ENCODE results near the gene ARVCF.

ARVCF gene

GRCh38 chr22:20055144-20055543, 38.5 kb upstream of the ARVCF start:
- FAIRE-seq, result no peak
- no peak for DNase-seq (ENCODE audit: insufficient read length, low spot score)
- no peak for TF ChIP-seq TAF1 (IDR thresholded peaks at IDR 0.05; ENCODE audit: low read depth, low read length)
- TF ChIP-seq POU2F2 (IDR thresholded peaks at IDR 0.05; ENCODE audit: low read depth, low read length), result no peak
- TF ChIP-seq SPI1 (IDR thresholded peaks at IDR 0.05; ENCODE audit: low read depth, low read length), result no peak
- TF ChIP-seq POLR2AphosphoS5 (IDR thresholded peaks at IDR 0.05; ENCODE audit: low read depth, low read length), result no peak
- no peak for TF ChIP-seq POLR2A (IDR thresholded peaks at IDR 0.05; ENCODE audit: low read depth, low read length)
- TF ChIP-seq PAX5 (IDR thresholded peaks at IDR 0.05; ENCODE audit: insufficient read depth, low read length, severe bottlenecking), result no peak

GRCh38 chr22:20054485-20054884, 37.9 kb upstream of the ARVCF start:
- TF ChIP-seq POU2F2 (IDR thresholded peaks at IDR 0.05; ENCODE audit: low read depth, low read length) (no peak), PAX5 (IDR thresholded peaks at IDR 0.05; ENCODE audit: insufficient read depth, low read length, severe bottlenecking) (no peak), TAF1 (IDR thresholded peaks at IDR 0.05; ENCODE audit: low read depth, low read length) (no peak), POLR2A (IDR thresholded peaks at IDR 0.05; ENCODE audit: low read depth, low read length) (no peak), SPI1 (IDR thresholded peaks at IDR 0.05; ENCODE audit: low read depth, low read length) (no peak), POLR2AphosphoS5 (IDR thresholded peaks at IDR 0.05; ENCODE audit: low read depth, low read length) (no peak)
- DNase-seq (ENCODE audit: insufficient read length, low spot score), result no peak
- no peak for FAIRE-seq

GRCh38 chr22:20054034-20054427, 37.4 kb upstream of the ARVCF start:
- DNase-seq (ENCODE audit: insufficient read length, low spot score) (no peak), FAIRE-seq (no peak)
- TF ChIP-seq PAX5 (IDR thresholded peaks at IDR 0.05; ENCODE audit: insufficient read depth, low read length, severe bottlenecking), result no peak
- TF ChIP-seq POLR2A (IDR thresholded peaks at IDR 0.05; ENCODE audit: low read depth, low read length), result no peak
- no peak for TF ChIP-seq POU2F2 (IDR thresholded peaks at IDR 0.05; ENCODE audit: low read depth, low read length)
- no peak for TF ChIP-seq POLR2AphosphoS5 (IDR thresholded peaks at IDR 0.05; ENCODE audit: low read depth, low read length)
- TF ChIP-seq SPI1 (IDR thresholded peaks at IDR 0.05; ENCODE audit: low read depth, low read length), result no peak
- TF ChIP-seq TAF1 (IDR thresholded peaks at IDR 0.05; ENCODE audit: low read depth, low read length), result no peak

- TF ChIP-seq TAF1 (IDR thresholded peaks at IDR 0.05; ENCODE audit: low read depth, low read length) (no peak), SPI1 (IDR thresholded peaks at IDR 0.05; ENCODE audit: low read depth, low read length) (no peak), POU2F2 (IDR thresholded peaks at IDR 0.05; ENCODE audit: low read depth, low read length) (no peak), POLR2A (IDR thresholded peaks at IDR 0.05; ENCODE audit: low read depth, low read length) (no peak), PAX5 (IDR thresholded peaks at IDR 0.05; ENCODE audit: insufficient read depth, low read length, severe bottlenecking) (no peak), POLR2AphosphoS5 (IDR thresholded peaks at IDR 0.05; ENCODE audit: low read depth, low read length) (no peak)
- FAIRE-seq (no peak), DNase-seq (ENCODE audit: insufficient read length, low spot score) (no peak)
Measured at GRCh38 chr22:20053407-20054033, 36.9 kb upstream of the ARVCF start.

GRCh38 chr22:20052309-20053259, 36.0 kb upstream of the ARVCF start:
- no peak for FAIRE-seq
- TF ChIP-seq POLR2A (IDR thresholded peaks at IDR 0.05; ENCODE audit: low read depth, low read length), result no peak
- TF ChIP-seq SPI1 (IDR thresholded peaks at IDR 0.05; ENCODE audit: low read depth, low read length), result no peak
- TF ChIP-seq POU2F2 (IDR thresholded peaks at IDR 0.05; ENCODE audit: low read depth, low read length), result no peak
- DNase-seq (ENCODE audit: insufficient read length, low spot score), result no peak

- FAIRE-seq (no peak), DNase-seq (ENCODE audit: insufficient read length, low spot score) (no peak)
- TF ChIP-seq POLR2AphosphoS5 (IDR thresholded peaks at IDR 0.05; ENCODE audit: low read depth, low read length), result no peak
- TF ChIP-seq PAX5 (IDR thresholded peaks at IDR 0.05; ENCODE audit: insufficient read depth, low read length, severe bottlenecking), result no peak
- TF ChIP-seq POU2F2 (IDR thresholded peaks at IDR 0.05; ENCODE audit: low read depth, low read length), result no peak
- no peak for TF ChIP-seq SPI1 (IDR thresholded peaks at IDR 0.05; ENCODE audit: low read depth, low read length)
- no peak for TF ChIP-seq POLR2A (IDR thresholded peaks at IDR 0.05; ENCODE audit: low read depth, low read length)
- TF ChIP-seq TAF1 (IDR thresholded peaks at IDR 0.05; ENCODE audit: low read depth, low read length), result no peak
Measured at GRCh38 chr22:20051927-20052308, 35.3 kb upstream of the ARVCF start.

GRCh38 chr22:20046730-20047129, 30.1 kb upstream of the ARVCF start:
- DNase-seq (ENCODE audit: insufficient read length, low spot score), result no peak
- no peak for FAIRE-seq
- TF ChIP-seq SPI1 (IDR thresholded peaks at IDR 0.05; ENCODE audit: low read depth, low read length) (no peak), PAX5 (IDR thresholded peaks at IDR 0.05; ENCODE audit: insufficient read depth, low read length, severe bottlenecking) (no peak), POU2F2 (IDR thresholded peaks at IDR 0.05; ENCODE audit: low read depth, low read length) (no peak), POLR2AphosphoS5 (IDR thresholded peaks at IDR 0.05; ENCODE audit: low read depth, low read length) (no peak), POLR2A (IDR thresholded peaks at IDR 0.05; ENCODE audit: low read depth, low read length) (no peak), TAF1 (IDR thresholded peaks at IDR 0.05; ENCODE audit: low read depth, low read length) (no peak)

- DNase-seq (ENCODE audit: insufficient read length, low spot score), result no peak
- FAIRE-seq, result no peak
- TF ChIP-seq SPI1 (IDR thresholded peaks at IDR 0.05; ENCODE audit: low read depth, low read length) (no peak), TAF1 (IDR thresholded peaks at IDR 0.05; ENCODE audit: low read depth, low read length) (no peak), POU2F2 (IDR thresholded peaks at IDR 0.05; ENCODE audit: low read depth, low read length) (no peak), POLR2A (IDR thresholded peaks at IDR 0.05; ENCODE audit: low read depth, low read length) (no peak), PAX5 (IDR thresholded peaks at IDR 0.05; ENCODE audit: insufficient read depth, low read length, severe bottlenecking) (no peak), POLR2AphosphoS5 (IDR thresholded peaks at IDR 0.05; ENCODE audit: low read depth, low read length) (no peak)
Measured at GRCh38 chr22:20044495-20045151, 28.0 kb upstream of the ARVCF start.

GRCh38 chr22:20043997-20044342, 27.3 kb upstream of the ARVCF start:
- DNase-seq (ENCODE audit: insufficient read length, low spot score), result no peak
- FAIRE-seq, result no peak

More at GRCh38 chr22:20043997-20044342, 27.3 kb upstream of the ARVCF start:
- no peak for TF ChIP-seq POLR2A (IDR thresholded peaks at IDR 0.05; ENCODE audit: low read depth, low read length)
- no peak for TF ChIP-seq POU2F2 (IDR thresholded peaks at IDR 0.05; ENCODE audit: low read depth, low read length)
